Retinal pigment epithelial cell (primary cell): Measurements from ENCODE around the gene RAP1GAP.

ENCODE experiments used
- DNase-seq: peaks from one replicate; pipeline ENCODE4 v3.0.0-alpha.2; 2010; ENCODE audit warnings: low read depth
- H3K4me3 ChIP-seq: 2 replicates; pipeline ENCODE4 v1.5.1; 2011; ENCODE audit warnings: mild to moderate bottlenecking, low read length, control low read depth, moderate library complexity
- TF ChIP-seq, protein P1 (sequence below): conservative IDR thresholded peaks from 2 replicates; pipeline ENCODE4 v1.5.1; 2011; ENCODE audit warnings: low read depth, low read length, control low read depth, inconsistent platforms

Gene RAP1GAP

DNA sequence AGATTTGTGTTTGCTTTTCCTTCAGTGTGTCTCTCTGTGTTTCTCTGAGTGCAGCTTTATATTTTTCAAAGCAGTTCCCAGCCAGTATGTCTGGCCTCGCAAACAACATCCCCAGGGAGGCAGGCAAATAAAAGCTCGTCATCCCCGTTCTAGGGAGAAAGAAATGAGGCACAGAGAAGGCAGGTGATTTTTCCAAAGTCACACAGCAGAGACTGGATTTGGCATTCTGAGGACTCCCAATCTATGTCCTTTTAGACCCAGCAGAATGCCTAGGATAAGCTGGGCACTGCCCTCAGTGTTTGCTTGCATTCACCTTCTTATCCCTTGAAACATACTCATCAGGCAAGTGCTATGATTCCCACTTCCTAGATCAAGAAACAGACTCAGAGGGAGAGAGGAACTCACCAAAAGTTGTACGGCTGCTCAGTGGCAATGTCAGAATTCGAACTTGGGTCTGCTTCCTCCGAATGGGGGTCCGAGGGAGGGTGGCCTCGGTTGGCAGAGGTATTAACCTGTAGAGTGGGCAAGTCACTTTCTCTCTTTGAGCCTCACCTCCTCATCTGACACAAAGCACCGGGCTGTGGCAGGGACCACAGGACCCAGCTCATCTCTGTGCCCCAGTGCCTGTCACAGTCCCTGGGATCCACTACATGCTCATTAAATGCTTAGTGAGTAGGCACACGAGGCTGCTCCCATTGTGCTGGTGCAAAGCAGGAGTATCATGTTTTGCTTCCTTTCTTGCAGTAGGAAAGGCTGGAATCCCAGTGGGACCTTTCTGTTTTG, 4.2 kb downstream of the RAP1GAP start:
- no peak for DNase-seq
- TF ChIP-seq, protein P1, sequence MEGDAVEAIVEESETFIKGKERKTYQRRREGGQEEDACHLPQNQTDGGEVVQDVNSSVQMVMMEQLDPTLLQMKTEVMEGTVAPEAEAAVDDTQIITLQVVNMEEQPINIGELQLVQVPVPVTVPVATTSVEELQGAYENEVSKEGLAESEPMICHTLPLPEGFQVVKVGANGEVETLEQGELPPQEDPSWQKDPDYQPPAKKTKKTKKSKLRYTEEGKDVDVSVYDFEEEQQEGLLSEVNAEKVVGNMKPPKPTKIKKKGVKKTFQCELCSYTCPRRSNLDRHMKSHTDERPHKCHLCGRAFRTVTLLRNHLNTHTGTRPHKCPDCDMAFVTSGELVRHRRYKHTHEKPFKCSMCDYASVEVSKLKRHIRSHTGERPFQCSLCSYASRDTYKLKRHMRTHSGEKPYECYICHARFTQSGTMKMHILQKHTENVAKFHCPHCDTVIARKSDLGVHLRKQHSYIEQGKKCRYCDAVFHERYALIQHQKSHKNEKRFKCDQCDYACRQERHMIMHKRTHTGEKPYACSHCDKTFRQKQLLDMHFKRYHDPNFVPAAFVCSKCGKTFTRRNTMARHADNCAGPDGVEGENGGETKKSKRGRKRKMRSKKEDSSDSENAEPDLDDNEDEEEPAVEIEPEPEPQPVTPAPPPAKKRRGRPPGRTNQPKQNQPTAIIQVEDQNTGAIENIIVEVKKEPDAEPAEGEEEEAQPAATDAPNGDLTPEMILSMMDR = no peak
- H3K4me3 ChIP-seq = no peak overlapping the region

DNA sequence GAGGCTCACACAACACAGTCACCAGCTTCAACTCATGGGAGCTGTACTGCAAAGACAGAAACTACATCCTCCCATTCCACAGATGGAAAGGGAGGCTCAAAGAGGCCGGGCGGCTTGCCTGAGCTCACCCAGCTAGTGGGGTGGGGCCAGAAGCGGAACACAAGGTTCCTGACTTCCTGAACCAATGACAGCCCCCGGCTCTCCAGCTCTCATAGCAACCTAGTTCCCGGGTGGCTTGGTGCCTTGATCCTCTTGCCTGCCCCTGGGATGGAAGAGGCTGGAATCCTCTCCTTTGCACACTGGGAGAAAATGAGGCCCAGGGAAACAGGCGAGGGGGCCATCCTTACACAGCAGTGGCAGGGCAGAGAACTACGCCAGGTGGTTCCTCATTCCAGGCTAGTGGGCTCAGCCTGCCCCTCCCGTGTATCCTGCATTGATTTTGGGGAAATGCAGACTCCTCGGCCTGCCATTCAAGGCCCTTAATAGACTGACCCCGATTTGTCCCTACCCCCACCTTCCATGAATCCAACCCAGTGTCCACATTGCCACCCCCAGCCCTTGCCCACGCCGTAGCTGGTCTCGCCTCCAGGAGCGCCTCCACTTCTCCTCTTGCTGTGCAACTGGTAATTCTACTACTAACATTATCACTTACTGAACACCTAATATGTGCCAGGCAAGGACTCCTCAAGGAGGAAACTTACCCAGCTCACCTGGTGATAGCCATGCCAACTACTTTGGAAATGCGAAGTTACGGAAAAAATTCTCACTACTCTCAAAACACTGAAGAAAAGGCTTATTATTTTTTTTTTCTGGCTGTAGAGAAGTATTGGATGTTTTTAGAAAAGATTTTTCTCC, 5.0 kb downstream of the RAP1GAP start:
- TF ChIP-seq, protein P1 = no peak
- no peak overlapping the region for H3K4me3 ChIP-seq
- DNase-seq = no peak

DNA sequence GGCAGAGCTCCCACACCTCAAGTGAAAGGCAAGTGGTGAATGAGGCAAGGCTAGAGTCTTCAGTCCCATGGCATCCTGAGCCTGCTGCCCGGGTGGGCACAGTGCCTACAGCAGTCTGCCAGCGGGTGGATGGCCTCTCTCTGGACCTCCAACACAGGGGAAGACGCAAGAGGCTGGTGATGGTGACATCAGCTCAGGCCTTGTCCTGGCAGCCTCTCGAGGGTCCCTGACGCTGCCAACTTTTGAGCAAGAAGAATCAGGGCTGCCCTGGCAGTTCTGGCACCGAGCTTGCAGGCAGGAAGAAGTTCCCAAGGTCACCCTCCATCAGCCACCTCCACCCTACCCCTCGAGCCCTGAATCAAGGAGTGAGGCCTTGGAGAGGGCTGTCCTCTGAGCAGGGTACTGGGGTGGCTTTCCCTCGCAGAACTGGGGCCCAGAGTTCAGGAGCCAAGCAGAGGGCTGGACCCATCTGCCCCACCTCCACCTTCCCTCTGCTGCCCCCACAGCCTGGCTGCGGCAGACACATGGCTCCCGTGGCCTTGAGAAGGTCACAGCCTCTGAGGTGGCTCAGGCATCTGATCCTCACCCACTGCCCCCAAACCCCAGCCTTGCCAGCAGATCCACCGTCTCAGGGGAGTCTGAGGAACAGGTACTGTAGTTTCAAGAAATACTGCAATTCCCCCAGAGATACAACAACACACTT, 5.8 kb downstream of the RAP1GAP start:
- no peak overlapping the region for H3K4me3 ChIP-seq
- TF ChIP-seq, protein P1 = no peak
- DNase-seq = no peak

DNA sequence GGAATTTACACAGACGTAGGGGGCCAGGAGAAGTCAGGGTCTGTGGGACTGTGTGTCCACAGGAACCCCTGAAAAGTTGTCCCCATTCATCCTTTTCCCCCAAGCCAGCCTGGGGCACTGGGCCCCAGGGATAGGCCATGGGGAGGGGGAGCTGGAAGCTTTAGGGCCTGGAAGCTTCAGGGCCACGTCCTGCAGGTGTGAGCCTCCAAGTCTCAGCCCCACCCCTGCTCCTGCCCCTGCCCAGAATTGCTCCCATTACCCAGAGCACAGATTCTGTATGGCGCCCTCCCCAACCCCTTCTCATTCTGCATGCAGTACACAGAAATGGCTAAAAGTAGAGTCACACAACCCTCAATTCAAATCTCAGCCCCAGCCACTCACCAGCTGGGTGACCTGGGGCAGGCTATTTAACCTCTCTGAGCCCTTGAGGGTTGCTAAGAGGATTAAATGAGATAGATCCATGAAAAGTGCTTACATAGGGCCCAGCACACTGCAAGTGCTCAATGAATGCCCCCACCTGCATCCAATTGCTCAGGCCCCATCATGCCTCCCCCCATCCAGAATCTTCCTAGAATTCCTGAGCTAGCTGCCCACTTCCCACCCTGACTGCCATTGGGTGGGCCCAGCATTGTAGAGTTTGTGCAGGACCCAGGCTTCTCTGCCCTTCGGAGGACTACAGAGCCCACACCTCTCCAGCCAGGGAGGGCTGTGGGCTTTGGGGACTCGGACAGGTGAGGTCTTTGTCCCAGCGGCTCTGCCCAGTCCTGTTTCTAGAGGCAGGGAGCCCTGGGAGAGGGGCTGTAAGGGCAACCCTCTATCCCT, 6.5 kb downstream of the RAP1GAP start:
- no peak for DNase-seq
- H3K4me3 ChIP-seq = no peak overlapping the region
- TF ChIP-seq, protein P1 = no peak

DNA sequence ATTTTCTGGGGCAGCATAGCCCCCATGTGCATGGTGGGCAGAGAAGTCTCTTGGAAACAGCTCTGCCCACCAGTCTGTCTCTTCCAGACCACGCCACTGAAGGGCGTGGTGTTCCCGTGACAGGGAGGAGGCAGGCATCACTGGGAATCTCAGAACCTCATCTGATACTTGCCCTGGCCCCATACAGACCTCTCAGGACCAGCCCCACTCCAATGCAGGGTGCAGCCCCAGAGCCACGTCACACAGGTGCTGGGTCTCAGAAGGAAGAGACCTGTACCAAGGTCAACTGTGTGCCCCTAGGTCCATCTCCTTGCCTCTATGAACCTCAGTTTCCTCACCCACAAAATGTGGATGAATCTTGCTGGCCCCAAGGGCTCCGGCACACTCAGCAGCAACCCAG, 7.3 kb downstream of the RAP1GAP start:
- H3K4me3 ChIP-seq = no peak overlapping the region
- no peak for DNase-seq
- TF ChIP-seq, protein P1 = no peak

DNA sequence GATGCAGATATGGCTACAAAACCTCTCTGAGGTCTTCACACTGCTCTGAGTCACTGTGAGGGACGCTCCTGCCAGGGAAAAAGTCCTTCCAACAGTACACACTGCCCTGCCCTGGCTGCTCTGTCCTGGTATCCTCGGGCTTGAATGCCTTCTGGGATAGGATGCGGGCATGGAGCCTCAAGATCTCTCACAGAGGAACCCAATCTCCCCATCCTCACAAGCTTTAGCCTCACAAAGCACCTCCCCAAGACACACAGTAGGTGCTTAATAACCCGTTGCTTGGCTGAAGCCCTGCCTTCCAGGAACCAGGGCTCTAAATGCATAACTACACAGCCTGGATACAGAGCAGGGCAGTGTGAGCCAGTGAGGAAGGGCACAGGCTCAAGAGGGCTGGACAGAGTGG, 9.2 kb downstream of the RAP1GAP start:
- no peak overlapping the region for H3K4me3 ChIP-seq

More for the DNA sequence above, 9.2 kb downstream of the RAP1GAP start:
- no peak for DNase-seq
- TF ChIP-seq, protein P1 = no peak
